B cell (primary cell): ENCODE measurements around the gene SERPINB1. TPM values are rescaled to one million over a fixed set of nuclear protein-coding genes. Genes with fewer than 3 reads are reported as not detected.
A peak's percentile ranks its signal among the peaks of the same experiment; 100 is the strongest.

ENCODE experiments used
- ATAC-seq: fragments of 200-7000 bp; cut with Tn5 transposase; one replicate; pipeline ENCODE4 v1.10.0; 2021; ENCODE audit warnings: low read depth, mild to moderate bottlenecking, moderate number of reproducible peaks, moderate library complexity
- CTCF ChIA-PET: fragments of 350-600 bp; sonication (Branson Sonifier 250); formaldehyde crosslinking; loops from one replicate; lab custom pipeline; 2021; ENCODE audit warnings: antibody characterized with exemption, inconsistent platforms; lab: Charles Lee
- POLR2A ChIA-PET: fragments of 350-600 bp; sonication (Branson Sonifier 250); formaldehyde crosslinking; loops from one replicate; lab custom pipeline; 2021; ENCODE audit warnings: antibody characterized with exemption; lab: Charles Lee
- DNase-seq: peaks from one replicate; pipeline ENCODE4 v3.0.0; 2013
- H2AFZ ChIP-seq: 2 replicates; pipeline ENCODE4 v1.6.1; 2012; ENCODE audit warnings: mild to moderate bottlenecking, low read depth, low read length; ENCODE audit not compliant: insufficient read depth, poor library complexity, severe bottlenecking
- H3K27ac ChIP-seq, 2 donors: 1 replicate in 1 of 2; 2 replicates in 1 of 2; pipeline ENCODE4 v1.5.1; 2012 to 2013; ENCODE audit warnings: low read length in 2 of 2, mild to moderate bottlenecking in 2 of 2, moderate library complexity in 1 of 2
- H3K27me3 ChIP-seq, 4 experiments: fragments of 200-600 bp in 1 of 4; sonication (generic) in 1 of 4; replicated peaks in 1 of 4; 1 replicate in 2 of 4; 2 replicates in 2 of 4; pipeline versions ENCODE4 v1.6.1 to v1.7.0; 2013 to 2016; ENCODE audit warnings: low read length in 3 of 4, mild to moderate bottlenecking in 2 of 4, mixed read lengths in 1 of 4, moderate library complexity in 1 of 4; ENCODE audit not compliant: insufficient read depth in 4 of 4, control insufficient read depth in 3 of 4; ENCODE audit errors: control extremely low read depth in 1 of 4
- H3K36me3 ChIP-seq, 2 experiments: replicated peaks in 1 of 2; 1 replicate in 1 of 2; 2 replicates in 1 of 2; pipeline versions ENCODE4 v1.6.1 to v1.7.1; 2013; ENCODE audit warnings: low read length in 1 of 2; ENCODE audit not compliant: insufficient read depth in 2 of 2, control insufficient read depth in 1 of 2; ENCODE audit errors: control extremely low read depth in 1 of 2, extremely low read depth in 1 of 2
- H3K4me1 ChIP-seq, 2 donors: fragments of 200-600 bp in 1 of 2; sonication (generic) in 1 of 2; 1 replicate in 1 of 2; 2 replicates in 1 of 2; pipeline versions ENCODE4 v1.5.1 to v1.6.1; 2013 to 2017; ENCODE audit warnings: low read length in 2 of 2; ENCODE audit not compliant: control insufficient read depth in 2 of 2, insufficient read depth in 2 of 2
- H3K4me2 ChIP-seq: replicated peaks from 2 replicates; pipeline ENCODE3; 2012; ENCODE audit warnings: mild to moderate bottlenecking, low read depth, low read length; ENCODE audit not compliant: poor library complexity, severe bottlenecking
- H3K4me3 ChIP-seq, 5 experiments: fragments of 200-600 bp in 1 of 5; sonication (generic) in 1 of 5; 1 replicate in 3 of 5; 2 replicates in 2 of 5; pipeline versions ENCODE4 v1.5.1 to v1.7.0; 2011 to 2016; ENCODE audit warnings: low read length in 4 of 5, mild to moderate bottlenecking in 4 of 5, low read depth in 2 of 5, control low read depth in 1 of 5, moderate library complexity in 1 of 5; ENCODE audit not compliant: insufficient read depth in 1 of 5; ENCODE audit errors: control extremely low read depth in 1 of 5, extremely low read depth in 1 of 5
- H3K79me2 ChIP-seq: fragments of 200-600 bp; sonication (generic); one replicate; pipeline ENCODE4 v1.6.0; 2016; ENCODE audit warnings: low read length; ENCODE audit not compliant: control insufficient read depth, insufficient read depth
- H3K9ac ChIP-seq: fragments of 200-600 bp; sonication (generic); 2 replicates; pipeline ENCODE4 v1.6.1; 2017; ENCODE audit warnings: mild to moderate bottlenecking, low read length, moderate library complexity
- H3K9me3 ChIP-seq, 3 donors: one replicate each; pipeline versions ENCODE4 v1.6.1 to v1.7.1; 2013; ENCODE audit warnings: low read length in 2 of 3; ENCODE audit not compliant: control insufficient read depth in 2 of 3, insufficient read depth in 1 of 3; ENCODE audit errors: control extremely low read depth in 1 of 3
- H4K20me1 ChIP-seq: 2 replicates; pipeline ENCODE4 v1.6.0; 2012; ENCODE audit warnings: mild to moderate bottlenecking, low read length; ENCODE audit not compliant: insufficient read depth, control insufficient read depth, poor library complexity, severe bottlenecking
- H3K27ac Mint-ChIP-seq: one replicate; pipeline ENCODE4 v1.8.0; 2021; ENCODE audit warnings: mixed read lengths
- H3K27me3 Mint-ChIP-seq: one replicate; pipeline ENCODE4 v1.8.0; 2021; ENCODE audit warnings: mixed read lengths
- H3K4me1 Mint-ChIP-seq: one replicate; pipeline ENCODE4 v1.8.0; 2021; ENCODE audit warnings: mixed read lengths
- H3K4me3 Mint-ChIP-seq: one replicate; pipeline ENCODE4 v1.8.0; 2021; ENCODE audit warnings: mixed read lengths
- H3K9me3 Mint-ChIP-seq: one replicate; pipeline ENCODE4 v1.8.0; 2022; ENCODE audit warnings: mixed read lengths; ENCODE audit not compliant: insufficient read depth
- CTCF ChIP-seq: fragments of 200-600 bp; IDR thresholded peaks from one replicate; pipeline ENCODE4 v1.8.0; 2022; ENCODE audit warnings: antibody characterized with exemption, mild to moderate bottlenecking
- EZH2 ChIP-seq: IDR thresholded peaks from 2 replicates; pipeline ENCODE4 v1.6.1; 2012; ENCODE audit warnings: borderline replicate concordance, low read depth, mild to moderate bottlenecking, moderate library complexity, low read length; ENCODE audit not compliant: insufficient read depth, poor library complexity, severe bottlenecking
- WGBS: methylation state at CpG from one replicate; pipeline ENCODE4 v1.1.5; 2013; ENCODE audit warnings: missing lambda C conversion rate; ENCODE audit not compliant: insufficient coverage; 5-methylcytosine and 5-hydroxymethylcytosine counted together
- intact Hi-C: fragments of 100-400 bp; cut with micrococcal nuclease; formaldehyde crosslinking; loops from one replicate; pipeline ENCODE4 v1.10.0; 2022
- polyA plus RNA-seq: library from polyadenylated mRNA; depleted of rRNA; stranded (reverse); fragments of >200 nt; gene quantifications from 2 replicates; pipeline ENCODE4 v1.2.3, GENCODE V29; 2012
- total RNA-seq, 2 donors: library from RNA; stranded (reverse); fragments of 120-200 nt in 1 of 2; gene quantifications; 1 replicate in 1 of 2; 2 replicates in 1 of 2; pipeline versions ENCODE4 v1.2.3 to v1.2.4, GENCODE V29; 2013 to 2022

Gene SERPINB1
- total and polyA plus RNA-seq, 2 donors (not counting 1 experiment from before 2014, with no cell fraction given): 23.2 to 52.5 TPM

GRCh38 chr6:2871102-2871501 lies 29.4 kb upstream of the SERPINB1 start:
- Histone ChIP-seq H3K27me3 (no peaks in the 10 kb centered on the region), H3K9ac (no peak overlapping the region), H3K9me3 (peaks cover 0 to 7% (median 0%) of the 10 kb centered on the region in 3 donors), H3K4me1 (peaks cover 41 to 45% of the 10 kb centered on the region in 2 donors), H3K79me2 (peaks cover 98% of the 10 kb centered on the region), H3K36me3 (no peaks in the 10 kb centered on the region), H4K20me1 (peaks cover 18% of the 10 kb centered on the region), H2AFZ (no peak overlapping the region), H3K4me3 (no peak overlapping the region), H3K27ac (no peak overlapping the region), H3K4me2 (no peak overlapping the region)
- Mint-ChIP-seq H3K27me3 (no peaks in the 10 kb centered on the region), H3K4me1 (peaks cover 64% of the 10 kb centered on the region), H3K27ac (peak overlapping the region; percentile 37), H3K4me3 (no peak overlapping the region), H3K9me3 (peaks cover 4% of the 10 kb centered on the region)
- TF ChIP-seq CTCF: no peak
- no peak for TF ChIP-seq EZH2
- ATAC-seq (no peak), DNase-seq (no peak)
- POLR2A ChIA-PET: no interaction called here
- CTCF ChIA-PET: interaction anchor here (1.0 to 1.6 kb wide), 3 partner anchors 9 to 40 kb away, joined by 3 to 5 read pairs (median 3); no protein-coding TSS in a partner anchor
- WGBS: no CpG with 5 or more reads among the region's 2 CpGs
- intact Hi-C loops: no loop called here

- CTCF ChIA-PET: interaction anchor here (1.1 to 5.9 kb wide), 6 partner anchors 12 to 62 kb away, joined by 3 to 45 read pairs (median 6); partner anchors contain the start of gene SERPINB1
- H3K27ac ChIP-seq: no peak overlapping the region
- H3K27me3 ChIP-seq: no peaks in the 10 kb centered on the region
- Mint-ChIP-seq H3K9me3 (peaks cover 4% of the 10 kb centered on the region), H3K27ac (no peak overlapping the region), H3K27me3 (no peaks in the 10 kb centered on the region), H3K4me1 (peaks cover 72% of the 10 kb centered on the region), H3K4me3 (no peak overlapping the region)
- no peak for ATAC-seq
- peaks cover 0 to 7% (median 0%) of the 10 kb centered on the region in 3 donors for H3K9me3 ChIP-seq
- H2AFZ ChIP-seq: no peak overlapping the region
- H4K20me1 ChIP-seq: peaks cover 19% of the 10 kb centered on the region
- DNase-seq: no peak
- intact Hi-C loops: no loop called here
- no peak overlapping the region for H3K4me3 ChIP-seq
- no peak overlapping the region for H3K4me2 ChIP-seq
- TF ChIP-seq EZH2: no peak
- no peak for TF ChIP-seq CTCF
- peaks cover 100% of the 10 kb centered on the region for H3K79me2 ChIP-seq
- H3K9ac ChIP-seq: no peak overlapping the region
- WGBS: 95% methylated on average over 31 of the region's 39 CpGs
- peaks cover 49 to 51% of the 10 kb centered on the region in 2 donors for H3K4me1 ChIP-seq
- H3K36me3 ChIP-seq: no peaks in the 10 kb centered on the region
- POLR2A ChIA-PET: interaction anchor here (1.1 kb wide), 1 partner anchor 30 kb away, joined by 4 read pairs; no protein-coding TSS in a partner anchor
Observed at GRCh38 chr6:2870046-2870636, 28.5 kb upstream of the SERPINB1 start.
